CD4-positive, alpha-beta T cell treated with Interleukin-21 for 1 hour (primary cell): ENCODE results near the gene RXRG.
A peak's percentile ranks its signal among the peaks of the same experiment; 100 is the strongest.

Experiments used
- DNase-seq: peaks from one replicate; pipeline ENCODE4 v3.0.0-alpha.2; 2020

Gene RXRG

DNA sequence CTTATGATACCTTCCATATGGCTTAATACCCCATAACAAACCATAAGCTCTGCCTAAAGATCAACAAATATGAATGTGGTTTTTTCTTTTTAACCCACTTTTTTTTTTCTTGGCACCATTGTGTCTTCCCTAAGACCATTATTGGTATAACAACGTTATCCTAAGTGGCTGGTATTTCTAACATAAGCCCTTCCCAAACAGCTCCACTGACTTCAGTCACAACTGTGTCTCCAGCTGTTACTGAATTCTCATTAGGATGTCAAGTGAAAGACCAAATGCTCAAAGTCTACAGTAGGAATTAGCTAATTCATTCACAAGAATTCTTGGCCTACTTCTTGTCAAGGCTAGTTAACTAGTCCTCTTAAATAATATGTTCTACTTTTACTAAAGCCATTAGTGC lies 4.2 kb upstream of the RXRG start:
- no peak for DNase-seq

DNA sequence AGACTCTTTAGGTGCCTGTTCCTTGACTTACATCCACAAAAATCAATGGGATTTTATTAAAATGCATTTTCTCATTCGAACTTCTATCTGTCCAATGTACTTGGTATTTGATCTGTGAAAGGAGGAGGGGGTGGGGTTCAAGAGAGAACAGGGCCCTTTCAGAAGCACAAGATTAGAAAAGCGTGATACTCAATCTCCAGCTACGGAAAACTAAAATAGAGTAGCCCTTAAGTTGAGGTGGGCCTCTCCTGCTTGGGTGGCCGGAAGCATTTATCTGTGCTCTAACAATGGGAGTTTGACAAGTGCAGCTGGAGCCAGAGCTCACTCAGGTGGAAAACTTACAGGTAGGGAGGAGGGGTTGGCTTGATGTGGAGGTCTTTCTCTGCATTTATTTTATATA lies 462 bp upstream of the RXRG start:
- DNase-seq, result no peak

DNA sequence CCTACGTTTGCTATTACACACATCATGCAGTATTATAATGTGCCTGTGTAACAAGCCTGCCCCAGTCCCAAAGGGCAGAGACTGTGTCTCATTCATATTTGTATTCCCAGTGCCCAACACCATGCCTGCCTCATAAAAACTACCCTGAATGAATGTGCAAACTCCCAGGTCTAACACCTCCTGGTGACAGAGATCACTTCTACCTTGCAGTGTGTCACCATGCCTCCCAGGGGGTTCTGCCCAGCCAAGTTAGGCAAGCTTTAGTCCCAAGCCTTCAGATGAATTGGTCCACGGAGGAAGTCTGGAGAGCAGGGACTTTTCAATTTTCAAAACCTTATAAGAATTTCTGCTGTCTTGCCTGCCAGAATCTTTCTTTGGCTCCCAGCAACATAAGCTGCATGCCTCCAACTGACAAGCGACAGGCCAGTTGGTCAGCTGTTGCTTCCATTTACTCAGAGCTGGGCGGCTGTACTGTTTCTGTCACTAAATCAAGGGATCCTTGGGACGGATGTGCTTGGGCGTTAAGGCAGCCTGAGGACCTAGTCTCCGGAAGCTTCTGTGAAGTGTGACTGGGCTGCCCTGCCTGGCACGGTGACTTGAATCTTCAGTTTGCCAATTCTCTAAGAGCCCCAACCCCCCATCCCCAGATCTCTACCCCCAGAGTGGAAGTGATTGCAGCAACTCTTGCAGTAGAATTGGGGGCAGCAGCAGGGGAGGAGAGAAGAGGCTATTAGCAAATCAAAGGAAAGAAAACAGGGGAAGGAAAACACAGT lies 1.2 kb downstream of the RXRG start:
- DNase-seq, result no peak

DNA sequence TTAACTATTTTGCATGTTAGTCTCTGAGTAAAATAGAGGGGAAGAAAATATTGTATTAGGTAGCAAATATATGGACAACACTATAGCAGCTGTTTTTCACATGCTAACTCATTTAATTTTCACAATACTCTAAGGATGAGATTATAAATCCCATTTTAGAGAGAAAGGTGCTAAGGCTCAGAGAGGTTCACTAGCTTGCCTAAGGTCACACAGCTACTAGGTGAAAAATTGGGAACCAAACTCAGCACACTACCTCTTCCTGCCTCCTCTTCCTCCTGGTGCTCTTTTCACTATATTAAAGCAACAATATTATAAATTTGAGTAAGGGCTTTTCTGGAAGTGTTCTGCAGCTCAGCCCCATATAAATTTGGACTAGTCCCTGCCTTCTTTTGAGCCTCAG lies 2.3 kb downstream of the RXRG start:
- DNase-seq, result no peak

DNA sequence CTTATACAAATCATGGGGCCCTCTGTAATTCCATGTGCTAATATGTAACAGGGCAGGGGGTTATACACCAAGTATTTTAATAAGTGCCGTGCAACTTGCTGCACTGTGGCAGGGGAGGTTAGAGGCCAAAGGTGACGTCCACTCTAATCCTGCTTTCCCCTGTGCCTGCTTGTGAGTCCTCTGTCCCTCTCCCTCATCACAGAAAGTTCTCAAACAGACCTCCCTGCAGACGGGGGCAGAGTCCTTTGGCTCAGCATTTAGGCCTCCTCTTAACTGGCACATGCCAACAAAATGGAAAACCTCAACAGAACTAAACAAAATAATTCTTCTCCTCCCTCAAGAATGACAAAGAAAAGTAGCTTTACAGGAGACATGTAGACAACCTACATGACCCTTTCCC lies 2.9 kb downstream of the RXRG start:
- DNase-seq, result no peak

DNA sequence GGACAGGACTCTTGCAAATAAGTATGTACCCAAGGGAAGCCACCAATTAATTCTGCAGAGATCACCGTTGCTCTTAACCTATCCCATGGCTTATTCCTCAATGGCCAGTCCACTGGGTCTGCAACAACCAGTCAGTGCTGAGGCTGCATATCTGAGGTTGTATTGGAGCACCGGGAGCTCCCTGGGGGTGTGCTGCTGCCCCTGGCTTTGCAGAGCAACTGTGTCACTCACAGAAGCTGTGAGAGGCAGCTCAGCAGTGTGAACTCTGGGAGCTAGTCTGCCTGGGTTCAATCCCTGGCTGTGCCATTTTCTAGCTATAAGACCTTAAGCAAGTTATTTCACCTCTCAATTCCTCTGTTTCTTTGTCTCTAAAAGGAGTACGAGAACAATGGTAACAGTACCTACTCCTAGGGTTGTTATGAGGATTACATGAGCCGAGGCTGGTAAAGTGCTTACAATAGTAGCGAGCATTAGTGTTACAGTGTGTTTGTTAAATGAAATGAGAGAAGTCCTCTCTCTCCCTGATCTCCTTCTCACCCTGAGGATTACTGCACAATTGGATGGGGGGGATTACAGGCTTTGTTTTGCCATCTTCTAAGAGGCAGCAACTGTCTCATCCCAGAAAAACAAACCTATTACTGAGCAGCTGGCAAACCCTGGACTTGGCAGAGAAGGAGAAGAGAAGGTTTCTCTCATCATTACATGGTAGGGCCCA lies 3.6 kb downstream of the RXRG start:
- DNase-seq, result no peak

DNA sequence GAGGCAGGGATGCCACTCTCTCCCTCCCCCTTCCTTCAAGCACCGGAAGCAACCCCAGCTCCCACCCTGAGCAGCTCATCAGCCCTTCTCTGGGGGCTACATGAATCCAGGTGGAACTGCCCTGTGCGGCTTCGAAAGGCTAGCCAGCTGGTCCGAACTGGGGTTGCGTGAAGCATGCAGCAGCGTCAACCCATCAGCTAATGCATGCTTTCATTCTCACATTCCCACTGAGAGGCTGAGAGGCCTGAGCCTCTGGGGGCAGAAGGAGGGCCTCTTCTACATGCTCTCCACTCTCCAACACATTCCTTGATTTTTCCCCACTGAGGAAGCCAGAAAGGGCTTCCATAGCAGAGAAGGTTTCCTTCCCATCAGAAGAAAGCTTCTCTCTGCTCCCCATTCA lies 5.6 kb downstream of the RXRG start:
- no peak for DNase-seq

DNA sequence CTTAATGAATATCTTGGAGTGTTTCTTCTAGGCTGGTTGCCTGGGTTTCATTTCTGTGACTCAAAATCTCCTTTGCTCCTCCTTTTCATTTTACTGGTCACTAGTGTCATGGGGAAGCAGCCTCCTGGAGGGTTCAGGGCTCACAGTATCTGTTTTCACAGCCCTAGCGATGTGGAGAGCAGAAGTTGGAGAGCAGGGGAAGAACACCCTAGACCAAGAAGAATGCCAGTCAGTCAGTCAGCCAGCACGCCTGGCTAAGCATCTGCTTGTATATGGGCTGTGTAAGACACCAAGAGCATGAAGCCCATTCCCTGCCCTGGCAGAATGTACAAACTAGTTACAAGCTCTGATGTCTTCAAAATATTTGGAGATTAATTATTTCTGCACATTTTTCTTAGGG lies 7.9 kb downstream of the RXRG start:
- DNase-seq, result no peak

DNA sequence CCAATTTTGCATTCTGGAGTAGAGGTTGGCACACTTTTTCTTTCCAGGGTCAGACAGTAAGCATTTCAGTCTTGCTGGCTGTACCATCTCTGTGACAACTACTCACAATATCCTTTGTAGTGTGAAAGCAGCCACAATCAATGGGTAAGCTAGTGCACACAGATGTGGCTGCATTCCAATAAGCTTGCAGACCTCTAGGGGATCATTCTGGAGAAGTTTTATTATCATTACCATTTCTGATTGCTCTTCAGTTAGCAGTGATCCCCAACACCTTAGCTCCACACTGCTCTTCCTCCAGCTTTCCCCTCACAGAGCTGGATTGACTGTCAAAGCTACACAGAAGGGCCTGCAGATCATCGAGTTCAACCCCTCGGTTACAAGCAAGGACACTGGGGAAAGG lies 9.1 kb downstream of the RXRG start:
- no peak for DNase-seq

DNA sequence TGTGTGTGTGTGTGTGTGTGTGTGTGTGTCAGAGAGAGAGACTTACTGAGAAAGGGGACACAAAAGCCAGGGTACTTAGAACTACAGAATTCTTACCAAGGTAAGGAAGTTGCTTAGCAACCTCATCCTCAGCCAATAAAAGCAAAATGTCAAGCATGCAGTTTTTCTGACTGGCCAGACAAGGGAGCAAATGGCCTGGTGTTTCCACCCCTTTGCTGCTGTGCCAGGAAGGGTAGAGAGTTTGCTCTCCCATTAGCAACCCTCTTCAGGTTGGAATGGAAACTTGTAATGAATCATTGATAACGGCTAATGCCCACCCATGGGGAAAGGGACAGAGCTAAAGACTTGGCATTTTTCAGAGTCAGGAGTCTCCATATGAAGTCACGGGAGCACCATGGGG lies 10.6 kb downstream of the RXRG start:
- no peak for DNase-seq

DNA sequence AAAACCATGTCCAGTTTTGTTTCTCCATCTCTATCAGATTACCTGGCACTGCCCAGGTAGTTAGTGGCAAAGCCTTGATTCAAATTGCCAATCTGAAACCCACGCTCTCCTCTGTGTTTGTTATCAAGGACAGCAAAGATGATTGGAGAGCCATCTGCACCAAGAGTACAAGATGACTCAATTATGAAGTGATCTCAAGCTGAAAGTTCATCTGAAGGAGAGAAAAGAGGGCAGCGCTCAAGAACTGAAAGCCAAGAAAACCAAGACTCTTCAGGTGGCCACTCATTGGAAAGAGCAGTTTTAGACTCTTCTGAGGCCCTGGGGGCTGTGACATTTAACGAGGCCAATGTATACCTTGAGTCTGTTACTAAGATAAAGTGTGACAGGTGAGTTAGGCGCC lies 13.8 kb downstream of the RXRG start:
- no peak for DNase-seq

DNA sequence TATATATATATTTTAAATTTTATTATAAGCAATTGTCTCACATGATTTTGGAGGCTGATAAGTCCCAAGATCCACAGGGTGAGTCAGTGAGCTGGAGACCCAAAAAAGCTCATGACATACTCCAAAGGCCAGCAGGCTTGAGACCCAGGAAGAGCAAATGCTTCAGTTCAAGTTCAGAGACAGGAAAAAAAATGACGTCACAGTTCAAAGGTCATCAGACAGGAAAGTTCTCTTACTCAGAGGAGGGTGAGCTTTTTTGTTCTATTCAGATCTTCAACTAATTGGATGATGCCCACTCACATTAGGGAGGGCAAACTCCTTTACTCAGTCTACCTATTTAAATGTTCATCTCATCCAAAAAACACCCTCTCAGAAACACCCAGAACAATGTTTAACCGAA lies 18.2 kb downstream of the RXRG start:
- DNase-seq, result no peak

DNA sequence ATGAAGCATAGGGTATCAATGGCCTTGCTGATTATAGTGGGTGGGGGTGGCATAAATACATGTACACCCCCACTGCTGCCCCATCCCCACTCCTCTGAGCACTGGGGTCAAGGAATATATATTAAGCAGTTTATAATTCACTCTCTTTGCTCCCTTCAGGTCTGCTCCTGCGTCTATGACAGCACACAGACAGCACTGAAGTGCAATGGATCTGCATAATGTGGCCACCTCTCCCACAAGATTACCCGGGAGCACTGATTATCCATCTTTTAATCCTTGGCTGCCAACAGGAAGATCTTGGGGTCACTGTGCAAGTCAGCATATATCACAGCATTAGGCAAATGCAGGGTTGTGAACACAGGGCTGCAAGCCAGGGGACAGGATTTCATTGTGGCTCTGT lies 19.3 kb downstream of the RXRG start:
- no peak for DNase-seq

DNA sequence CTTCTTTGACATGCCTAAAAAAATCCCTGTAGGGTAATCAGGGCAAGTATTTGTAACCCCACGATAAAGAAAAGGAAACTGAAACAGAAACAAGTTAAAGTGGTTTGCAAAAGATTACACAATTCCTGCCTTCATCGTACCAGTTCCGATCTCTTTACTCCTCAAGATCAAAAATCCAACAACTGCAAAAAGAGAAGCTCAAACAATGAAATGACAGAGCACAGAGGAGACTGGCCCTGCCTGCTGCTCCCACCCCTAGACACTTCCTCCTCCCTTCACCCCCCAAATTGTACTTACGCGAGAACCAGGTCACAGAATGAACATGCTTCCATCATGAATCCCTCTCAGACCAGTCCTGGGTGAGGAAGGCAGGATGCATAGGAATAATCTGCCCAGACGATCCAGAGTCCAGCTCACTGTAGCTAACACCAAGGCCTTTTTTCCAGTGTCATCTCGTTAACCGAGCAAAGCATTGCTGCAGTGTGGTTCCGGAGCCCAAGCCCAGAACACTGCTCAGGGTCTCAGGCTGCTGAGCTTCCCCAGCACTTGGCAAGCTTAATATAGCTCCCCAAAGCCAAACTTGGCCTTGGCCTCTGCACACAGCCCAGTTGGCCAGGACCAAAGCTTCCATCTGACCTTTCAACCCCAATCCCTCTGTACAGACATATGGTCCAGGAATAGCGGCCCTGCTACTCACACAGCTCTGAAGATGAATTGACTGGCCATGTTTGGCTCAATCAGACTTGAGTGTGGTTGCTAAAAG lies 20.3 kb downstream of the RXRG start:
- DNase-seq, result peak; percentile 46

DNA sequence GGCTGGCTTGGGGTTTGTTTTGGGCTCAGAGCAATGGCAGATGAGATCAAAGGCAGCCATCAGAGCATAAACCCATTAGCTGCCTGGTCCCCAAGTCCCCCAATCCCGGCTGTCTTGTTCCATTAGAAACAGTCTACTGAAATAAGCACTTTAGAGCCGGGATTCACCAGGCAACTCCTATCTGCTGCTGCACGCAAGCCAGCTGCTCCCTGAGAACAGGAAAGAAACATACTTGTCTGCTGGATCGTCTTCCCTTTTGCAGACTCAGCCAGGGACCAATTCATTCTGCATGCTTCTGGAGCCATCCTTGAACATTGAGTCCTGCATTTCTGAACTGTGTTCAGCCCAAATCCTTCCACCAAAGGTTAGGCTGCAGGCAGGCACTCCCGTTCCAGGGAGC lies 21.8 kb downstream of the RXRG start:
- DNase-seq, result no peak

DNA sequence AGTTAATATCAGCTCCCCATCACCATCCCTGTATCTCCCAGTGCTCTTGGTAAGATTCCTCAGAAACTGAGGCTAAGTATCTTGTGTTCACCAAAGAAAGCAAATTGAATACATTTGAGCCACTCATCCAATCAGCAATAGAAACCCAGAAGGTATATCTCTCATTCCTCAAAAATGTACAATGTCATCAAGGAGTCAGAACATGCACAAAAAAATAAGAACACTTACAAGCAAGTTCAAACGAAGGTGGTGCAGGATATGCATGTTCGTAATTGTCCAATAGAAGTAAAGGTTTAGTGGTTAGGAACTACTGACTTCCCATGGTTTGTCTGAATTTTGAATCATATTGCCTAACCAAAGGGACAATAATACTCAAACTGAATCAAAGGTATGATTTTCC lies 24.3 kb downstream of the RXRG start:
- no peak for DNase-seq

DNA sequence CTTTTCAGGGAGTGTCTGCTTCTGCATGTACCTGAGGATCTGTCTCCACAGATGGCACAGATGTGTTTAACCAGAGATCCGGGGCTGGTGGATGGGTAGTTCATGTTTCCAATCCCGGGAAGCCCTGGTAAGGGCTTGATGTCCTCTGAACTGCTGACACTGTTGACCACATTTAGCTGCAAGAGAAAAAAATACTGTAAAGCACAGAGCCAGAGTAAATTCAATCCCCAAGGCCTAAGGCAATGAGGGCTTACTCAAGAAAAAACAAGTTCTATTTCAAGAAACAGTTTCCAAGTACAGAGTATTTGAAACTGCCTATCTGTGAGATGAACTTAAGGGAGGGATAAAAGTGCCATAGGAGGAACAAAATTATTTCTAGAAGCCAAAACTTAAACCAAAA lies 25.1 kb downstream of the RXRG start:
- DNase-seq, result no peak

DNA sequence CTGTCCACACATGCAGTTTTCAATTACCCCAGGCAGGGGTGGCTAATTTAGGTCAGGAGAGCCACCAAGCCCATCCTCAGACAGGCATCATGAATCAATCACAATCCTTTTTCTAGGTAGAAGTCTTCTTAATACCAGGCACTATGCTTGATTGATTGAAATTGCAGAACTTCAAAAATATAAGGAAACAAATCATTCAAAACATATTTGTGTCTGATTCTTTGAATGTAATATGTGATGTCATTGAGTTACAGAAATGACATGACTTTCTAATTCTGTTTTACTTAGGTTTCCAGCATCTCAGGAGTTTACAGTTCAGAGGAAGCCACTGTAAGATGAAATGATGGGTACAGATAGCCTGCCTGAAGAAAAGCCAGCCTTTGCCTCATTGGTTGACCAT lies 26.7 kb downstream of the RXRG start:
- no peak for DNase-seq

DNA sequence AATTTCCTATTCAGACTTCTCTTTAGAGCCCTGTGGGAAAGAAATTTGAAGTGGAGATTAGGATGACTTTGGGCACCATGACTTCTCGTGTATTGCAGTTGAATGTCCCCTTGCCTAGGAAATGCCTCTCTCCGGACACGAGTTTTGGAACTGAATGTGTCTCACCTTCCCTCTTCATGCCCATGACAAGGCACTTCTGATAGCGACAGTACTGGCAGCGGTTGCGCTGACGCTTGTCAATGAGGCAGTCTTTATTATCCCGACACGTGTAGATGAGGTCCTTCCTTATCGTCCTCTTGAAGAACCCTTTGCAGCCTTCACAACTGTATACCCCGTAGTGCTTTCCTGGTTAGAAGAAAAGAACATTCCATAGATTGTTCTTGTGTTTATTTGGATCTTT lies 28.1 kb downstream of the RXRG start:
- no peak for DNase-seq

DNA sequence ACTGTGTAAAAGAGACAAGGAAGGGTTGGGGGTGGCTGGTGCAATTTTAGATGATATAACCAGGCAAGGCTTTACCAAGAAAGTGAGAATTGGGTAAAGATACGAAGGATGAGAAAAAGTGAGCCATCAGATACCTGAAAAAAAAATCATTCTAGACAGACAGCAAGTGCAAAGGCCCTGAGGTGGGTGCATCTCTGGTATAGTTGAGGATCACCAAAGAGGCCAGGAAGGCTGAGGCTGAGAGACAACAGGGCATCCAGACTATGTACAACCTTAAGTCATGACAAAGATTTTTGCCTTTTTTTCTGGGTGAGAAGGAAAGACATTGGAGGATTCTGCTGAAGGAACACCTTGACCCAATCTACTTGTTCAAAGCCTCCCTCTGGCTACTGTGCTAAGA lies 29.9 kb downstream of the RXRG start:
- DNase-seq, result no peak

DNA sequence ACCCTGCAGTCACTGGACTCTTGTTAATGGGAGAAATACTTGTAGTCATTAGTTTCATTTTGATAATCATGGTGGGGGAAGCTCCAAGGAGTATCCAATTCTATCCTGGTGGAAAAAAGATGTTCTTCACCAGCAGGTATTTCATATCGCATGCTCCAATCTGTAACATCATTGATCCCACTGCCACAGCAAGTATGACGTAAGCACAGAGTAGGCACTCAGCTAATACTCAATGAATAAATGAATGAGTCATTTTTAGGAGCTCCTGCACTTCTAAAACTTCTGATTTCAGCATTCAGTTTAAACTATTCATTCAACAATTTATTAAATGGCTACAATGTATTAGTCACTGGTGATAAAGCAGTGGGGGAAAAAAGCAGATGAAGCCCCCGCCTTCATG lies 30.3 kb downstream of the RXRG start:
- DNase-seq, result no peak

DNA sequence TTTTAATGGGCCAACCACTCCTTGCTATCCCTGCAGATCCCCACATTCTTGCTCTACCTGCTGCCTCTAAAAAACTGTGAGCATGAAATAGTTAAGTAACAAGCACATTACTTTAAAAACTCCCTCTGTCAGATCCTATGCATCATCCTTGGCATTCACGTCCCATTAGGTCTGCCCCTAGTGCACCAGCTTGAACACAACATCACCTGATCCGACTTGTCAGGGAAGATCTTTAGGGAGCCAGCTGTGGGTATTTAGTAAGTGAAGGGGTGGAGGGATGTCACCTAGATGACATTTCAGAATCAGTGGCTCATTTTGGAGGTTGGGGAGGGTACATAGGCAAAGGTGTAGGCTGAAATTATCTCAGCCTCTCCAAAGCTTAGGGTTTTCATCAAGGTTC lies 33.5 kb downstream of the RXRG start:
- no peak for DNase-seq

DNA sequence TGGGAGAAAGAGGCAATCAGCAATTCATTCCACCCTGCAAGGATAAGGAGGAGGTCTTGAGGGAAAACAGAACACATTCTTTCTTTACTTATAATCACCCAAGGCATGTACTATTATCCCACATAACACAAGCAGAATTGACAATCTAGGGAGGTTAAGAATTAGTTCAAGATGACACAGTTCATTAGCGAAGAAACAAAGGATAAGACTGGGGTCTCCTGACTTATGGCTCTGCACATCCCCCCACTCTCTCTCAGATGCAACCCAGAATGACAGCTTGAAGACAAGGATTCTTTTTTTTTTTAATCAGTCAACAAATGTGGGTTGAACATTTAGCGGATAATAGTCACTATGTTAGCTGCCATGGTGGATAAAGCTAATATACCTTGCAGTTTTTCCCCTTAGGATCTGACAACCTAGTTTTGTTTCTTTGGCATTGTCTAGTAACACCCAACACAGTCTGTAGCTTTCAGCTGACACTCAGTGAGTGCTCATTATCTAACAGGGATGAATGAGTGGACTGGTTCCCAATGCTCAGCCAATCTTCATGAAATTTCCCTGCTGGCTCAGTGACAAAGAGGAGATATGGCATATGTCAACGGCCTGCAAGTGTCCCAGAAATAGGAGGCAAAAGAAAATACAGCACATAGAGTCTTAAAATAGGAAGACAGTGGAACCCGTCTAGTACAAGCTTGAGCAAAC lies 35.1 kb downstream of the RXRG start:
- no peak for DNase-seq

DNA sequence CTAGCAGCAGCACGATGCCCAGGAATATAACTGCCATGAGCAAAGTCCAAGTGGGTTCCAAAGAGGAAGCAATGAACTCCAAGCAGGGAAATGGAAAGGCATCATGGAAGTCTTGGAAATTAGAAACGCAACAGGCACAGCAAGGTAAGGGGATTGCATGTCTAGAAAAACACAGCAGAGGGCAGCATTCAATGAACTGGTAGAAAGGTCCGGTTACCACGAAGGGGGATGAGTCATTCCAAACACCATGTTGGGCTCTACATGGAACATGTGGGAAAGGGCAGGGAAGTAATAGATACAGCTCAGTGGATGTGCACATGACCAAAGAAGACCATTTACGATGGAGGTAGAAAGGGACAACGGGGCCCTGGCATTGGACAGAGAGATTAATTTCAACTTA lies 36.4 kb downstream of the RXRG start:
- DNase-seq, result no peak
